ENCODE measurements around the gene SLC4A2.
A peak's percentile ranks its signal among the peaks of the same experiment; 100 is the strongest.

The SLC4A2 gene

DNA sequence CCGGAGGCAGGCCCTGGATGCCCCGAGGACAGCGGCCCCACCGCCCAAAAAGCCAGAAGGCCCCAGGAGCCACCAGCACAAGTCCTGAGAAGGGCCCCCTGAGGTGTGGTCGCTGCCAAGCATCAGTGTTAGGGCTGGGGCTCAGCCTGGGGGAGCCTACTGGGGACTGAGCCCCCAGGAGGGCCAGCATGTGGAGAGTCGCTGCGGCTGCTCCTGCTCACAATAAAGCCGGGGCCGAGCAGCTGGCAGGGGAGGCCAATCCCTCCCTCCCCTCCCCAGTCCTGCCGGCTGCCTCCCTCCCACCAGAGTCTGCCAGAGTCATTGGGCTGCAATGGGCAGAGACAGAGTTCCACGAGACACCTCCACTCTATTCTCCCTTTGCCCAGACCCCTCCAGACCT lies 14.1 kb upstream of the SLC4A2 start:
- DNase-seq (ENCODE audit: low spot score), result no peak

GRCh38 chr7:151045967-151046366 lies 13.4 kb upstream of the SLC4A2 start:
- no peak for DNase-seq (ENCODE audit: low spot score)

DNA sequence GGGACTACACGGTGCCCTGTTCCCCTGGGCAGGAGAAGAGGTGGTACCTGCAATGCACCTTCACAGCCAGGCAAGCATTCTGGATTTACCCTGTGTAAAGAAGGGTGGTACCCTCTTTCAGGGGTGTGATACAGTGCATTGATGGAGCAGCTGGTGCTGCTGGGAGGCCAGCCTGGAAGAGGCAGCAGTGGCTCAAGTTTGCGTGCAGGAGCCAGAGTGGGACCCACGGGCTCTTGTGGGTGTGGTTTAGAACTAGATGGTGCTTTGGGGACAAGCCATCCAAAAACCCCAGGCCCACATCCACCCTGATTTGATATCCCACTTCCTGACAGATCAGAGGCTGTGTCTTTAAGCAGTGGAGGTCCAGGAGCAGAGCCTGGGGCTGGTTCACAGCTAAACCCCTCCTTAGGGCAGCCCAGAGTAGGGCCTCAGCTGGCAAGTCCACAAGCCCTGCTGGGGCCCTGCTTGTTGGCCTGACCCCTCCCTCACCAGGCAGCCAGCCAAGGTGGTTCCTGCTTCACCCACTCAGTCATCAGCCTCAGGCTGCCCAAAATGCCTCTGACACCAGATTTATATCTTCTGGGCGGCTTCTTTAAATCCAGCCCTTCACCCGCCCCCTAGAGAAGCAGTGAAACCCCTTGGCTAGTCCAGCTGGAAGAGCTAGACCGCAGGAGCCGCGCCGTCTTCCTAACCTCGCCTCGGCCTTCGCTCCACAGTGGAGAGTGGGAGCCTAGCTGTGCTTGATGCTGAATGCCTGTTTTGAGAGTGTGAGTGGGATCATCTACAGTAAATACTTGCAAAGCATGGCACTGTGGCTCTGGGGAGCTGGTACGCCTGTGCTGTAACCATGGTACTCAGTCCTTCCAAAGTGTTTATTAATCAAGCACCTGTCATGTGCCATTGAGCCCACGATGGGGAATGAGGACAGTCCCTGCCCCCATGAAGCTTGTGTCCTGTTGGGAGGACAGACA lies 12.5 kb upstream of the SLC4A2 start:
- DNase-seq (ENCODE audit: low spot score), result no peak

- no peak for DNase-seq (ENCODE audit: low spot score)
Measured at GRCh38 chr7:151047976-151048815, 11.2 kb upstream of the SLC4A2 start, which contains the start of gene ASIC3. Gene ASIC3, plus strand, starts transcription at chr7:151048531. Its CDS starts 355 bp downstream, at chr7:151048886.

GRCh38 chr7:151048911-151049463 lies 10.4 kb upstream of the SLC4A2 start:
- DNase-seq (ENCODE audit: low spot score), result peak; percentile 54

DNA sequence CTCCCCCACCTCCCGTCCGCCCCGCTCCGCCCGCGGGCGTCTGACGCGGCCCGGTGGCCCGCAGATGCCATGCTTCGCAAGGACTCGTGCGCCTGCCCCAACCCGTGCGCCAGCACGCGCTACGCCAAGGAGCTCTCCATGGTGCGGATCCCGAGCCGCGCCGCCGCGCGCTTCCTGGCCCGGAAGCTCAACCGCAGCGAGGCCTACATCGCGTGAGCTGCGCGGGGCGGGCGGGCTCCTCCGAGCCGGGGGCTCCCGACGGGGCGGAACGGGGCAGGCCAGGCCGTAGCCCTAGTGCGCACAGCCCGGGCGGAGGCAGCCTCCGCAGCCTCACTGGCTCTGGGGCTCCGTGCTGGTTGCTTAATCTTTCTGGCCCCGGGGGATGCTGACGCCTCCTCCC lies 8.3 kb upstream of the SLC4A2 start:
- DNase-seq (ENCODE audit: low spot score), result no peak

DNA sequence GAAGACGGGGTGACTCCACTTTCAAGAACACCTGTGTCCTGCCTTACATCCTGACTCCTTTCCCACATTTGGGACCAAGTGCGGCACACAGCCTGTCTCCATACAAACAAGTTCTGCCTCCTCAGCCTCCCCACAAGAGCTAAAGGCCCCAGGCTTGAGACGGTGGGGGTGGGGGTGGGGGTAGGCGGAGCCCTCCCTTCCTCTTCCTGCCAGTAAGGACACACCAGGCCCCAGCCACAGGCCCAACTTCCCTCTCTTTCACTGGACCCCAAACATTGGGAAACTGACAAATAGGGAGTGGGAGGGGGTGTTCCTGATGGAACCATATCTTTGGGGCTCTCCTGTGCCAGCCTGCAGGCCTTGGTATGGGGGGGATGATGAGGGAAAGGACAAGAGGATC lies 6.3 kb upstream of the SLC4A2 start:
- no peak for DNase-seq (ENCODE audit: low spot score)

DNA sequence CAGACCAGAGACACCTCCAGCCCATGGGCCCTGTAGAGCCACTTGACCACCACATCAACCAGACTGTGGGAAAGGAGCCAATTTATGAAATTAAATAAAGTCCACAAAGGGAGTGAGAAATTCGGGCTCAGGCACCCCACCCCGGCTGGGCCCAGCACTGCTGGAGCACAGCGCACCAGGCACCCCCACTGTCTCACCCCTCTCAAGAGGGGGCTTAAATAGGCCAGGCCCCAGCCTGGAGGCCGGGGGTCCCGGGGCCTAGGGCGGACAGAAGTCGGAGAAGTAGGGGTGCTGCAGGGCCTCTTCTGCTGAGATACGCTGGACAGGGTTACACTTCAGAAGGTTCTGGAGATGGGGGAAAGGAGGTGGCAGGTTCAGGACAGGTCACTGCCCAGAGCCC lies 5.6 kb upstream of the SLC4A2 start:
- no peak for DNase-seq (ENCODE audit: low spot score)

DNA sequence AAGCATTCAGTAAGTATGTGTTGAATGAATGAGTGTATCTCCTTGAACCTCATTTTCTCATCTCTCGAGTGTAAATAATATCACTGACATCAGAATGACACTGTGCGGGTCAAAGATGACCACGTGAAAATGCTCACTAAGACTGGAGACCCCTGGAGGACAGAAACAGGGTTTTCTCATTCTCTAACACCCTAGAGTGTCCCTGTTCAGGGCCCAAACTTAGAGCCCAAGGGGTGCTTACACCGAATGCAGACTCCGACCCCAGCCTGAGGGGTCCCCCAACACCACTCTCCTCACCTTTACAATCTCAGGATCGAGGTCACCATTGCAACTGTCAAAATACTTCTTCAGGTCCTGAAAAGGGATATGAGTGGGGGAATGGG lies 3.1 kb upstream of the SLC4A2 start:
- no peak for DNase-seq (ENCODE audit: low spot score)

DNA sequence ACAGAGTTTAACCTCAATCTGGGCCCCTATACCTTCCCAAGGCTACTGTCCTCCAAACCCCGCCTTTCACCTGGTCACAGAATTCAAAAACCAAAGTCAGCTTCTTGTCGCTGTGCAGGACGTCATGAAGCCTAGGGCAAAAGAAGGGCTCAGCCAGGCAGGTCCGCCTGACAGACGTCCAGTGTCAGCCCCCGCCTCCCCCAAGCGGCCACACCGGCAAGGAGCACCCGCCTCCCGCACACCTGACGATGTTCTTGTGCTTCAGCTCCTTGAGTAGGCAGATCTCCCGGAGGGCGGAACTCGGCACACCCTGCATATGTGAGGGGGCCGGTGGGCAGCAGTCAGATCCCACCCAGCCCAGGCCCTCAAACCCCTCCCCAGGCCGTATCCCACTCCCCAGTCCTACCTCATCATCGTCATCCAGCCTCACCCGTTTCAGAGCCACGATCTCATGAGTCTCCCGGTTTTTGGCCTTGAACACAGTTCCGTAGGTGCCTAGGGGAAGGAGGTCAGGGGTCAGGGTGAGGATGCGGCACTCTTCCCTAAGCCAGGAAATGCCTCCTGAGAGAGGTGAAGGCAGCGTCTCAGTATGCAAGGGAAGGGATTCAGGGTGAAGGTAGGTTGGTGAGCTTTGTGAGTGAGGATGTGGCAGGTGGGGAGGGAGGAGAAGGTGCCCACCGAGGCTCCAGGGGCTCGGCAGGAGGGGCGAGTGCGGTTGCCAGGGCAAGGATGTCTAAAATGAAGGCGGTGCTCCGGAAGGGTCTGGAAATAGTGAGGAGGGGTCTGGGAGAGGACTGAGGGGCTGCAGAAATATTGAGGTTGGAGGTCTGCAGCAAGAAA lies 2.5 kb upstream of the SLC4A2 start:
- no peak for DNase-seq (ENCODE audit: low spot score)

GRCh38 chr7:151057506-151057988 lies 1.8 kb upstream of the SLC4A2 start, which contains the start of gene CDK5:
Gene CDK5, minus strand, starts transcription at chr7:151057897. Its CDS starts 49 bp downstream, at chr7:151057848.
- no peak for DNase-seq (ENCODE audit: low spot score)

DNA sequence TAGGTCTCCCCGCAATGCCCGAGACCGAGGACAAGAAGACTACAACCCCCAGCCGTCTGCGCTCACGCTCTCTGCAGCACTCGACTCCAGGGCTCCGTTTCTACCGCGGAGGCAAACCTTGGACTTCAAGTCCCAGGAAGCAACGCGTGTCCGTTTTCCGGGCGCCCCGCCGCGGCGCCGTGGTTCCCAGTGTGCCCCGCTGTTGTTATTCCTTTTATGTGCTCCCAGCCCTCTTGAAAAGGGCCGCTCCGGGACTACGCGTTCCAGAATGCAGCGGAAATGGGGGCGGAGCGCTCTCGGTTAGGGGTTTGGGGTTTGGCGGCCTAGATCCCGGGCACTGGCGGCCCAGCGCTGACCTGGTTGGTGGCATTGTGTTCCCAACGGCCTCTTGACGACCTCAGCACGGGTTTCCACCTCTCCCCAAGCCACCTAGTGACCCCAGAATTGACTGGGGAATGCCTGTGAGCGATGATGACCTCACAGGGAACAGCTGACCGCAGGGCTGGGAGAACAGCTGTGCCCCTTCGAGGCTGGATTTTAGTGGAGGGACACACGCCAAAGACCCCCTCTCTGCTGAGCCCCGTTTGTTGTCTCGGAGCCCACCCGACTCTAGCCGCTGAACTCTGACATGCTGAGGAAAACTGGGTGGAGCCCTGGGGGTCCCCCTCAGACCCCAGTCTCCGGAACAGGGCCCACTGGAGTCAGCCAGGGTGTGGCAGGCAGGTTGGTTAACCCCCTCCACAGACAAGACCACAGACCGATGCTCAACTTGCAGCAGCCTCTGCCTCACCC lies 1.2 kb upstream of the SLC4A2 start:
- DNase-seq (ENCODE audit: low spot score), result peak; percentile 100

- no peak for DNase-seq (ENCODE audit: low spot score)
Measured at GRCh38 chr7:151058781-151059366, 515 bp upstream of the SLC4A2 start.

GRCh38 chr7:151060113-151060415 lies 675 bp downstream of the SLC4A2 start:
- DNase-seq (ENCODE audit: low spot score), result no peak

DNA sequence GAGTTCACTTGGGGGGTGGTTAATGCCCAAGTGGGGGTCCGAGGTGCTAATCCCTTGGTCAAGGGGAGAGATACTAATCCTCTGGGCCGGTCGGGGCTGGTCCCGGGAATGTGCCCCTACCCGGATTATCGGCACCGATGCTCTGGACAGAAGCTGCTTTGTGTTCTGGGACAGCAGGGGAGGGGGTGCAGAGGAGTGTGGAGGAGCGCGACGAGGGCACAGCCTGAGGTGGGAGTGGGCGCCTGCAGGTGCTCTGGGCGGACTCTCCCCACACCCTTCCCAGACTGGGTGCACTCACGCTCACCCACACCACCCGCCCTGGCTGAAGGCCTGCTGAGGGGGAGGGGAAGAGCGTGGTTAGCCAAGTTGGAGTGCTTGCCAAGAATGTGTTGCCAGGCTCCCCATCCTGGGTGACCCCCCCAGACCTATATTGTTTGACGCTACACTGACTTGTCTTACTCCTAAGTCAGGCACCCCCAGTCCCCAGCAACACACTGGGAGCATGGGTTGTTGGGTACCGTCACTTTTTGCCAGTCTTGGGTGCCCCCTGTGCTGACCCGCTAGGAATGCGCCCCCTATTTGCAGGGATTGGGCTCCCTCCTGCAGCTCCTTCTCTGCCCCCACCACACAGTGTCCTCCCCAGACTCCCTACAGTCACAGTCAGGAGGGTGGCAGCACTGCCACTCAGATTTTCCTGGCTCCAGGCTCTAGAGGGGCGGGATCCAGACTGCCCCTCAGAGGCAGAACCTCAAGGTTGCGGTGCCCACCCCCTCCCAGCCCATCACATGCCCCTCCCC lies 1.2 kb downstream of the SLC4A2 start:
- no peak for DNase-seq (ENCODE audit: low spot score)

GRCh38 chr7:151061213-151062110 lies 2.1 kb downstream of the SLC4A2 start:
- no peak for DNase-seq (ENCODE audit: low spot score)

GRCh38 chr7:151062111-151062398 lies 2.7 kb downstream of the SLC4A2 start:
- no peak for DNase-seq (ENCODE audit: low spot score)

Data from SK-N-DZ (cell line).